NCI-H187 treated with DMSO at 0.1 percent for 48 hours (cell line): ENCODE measurements around the gene PPP1R14D.

ENCODE experiments used
- DNase-seq: peaks from one replicate; lab custom pipeline; 2025; lab: John Stamatoyannopoulos, UW

The PPP1R14D gene

GRCh38 chr15:40852529-40852928 lies 24.0 kb upstream of the PPP1R14D start:
- DNase-seq, result no peak

- no peak for DNase-seq
Observed at GRCh38 chr15:40850576-40851112, 22.1 kb upstream of the PPP1R14D start.

DNA sequence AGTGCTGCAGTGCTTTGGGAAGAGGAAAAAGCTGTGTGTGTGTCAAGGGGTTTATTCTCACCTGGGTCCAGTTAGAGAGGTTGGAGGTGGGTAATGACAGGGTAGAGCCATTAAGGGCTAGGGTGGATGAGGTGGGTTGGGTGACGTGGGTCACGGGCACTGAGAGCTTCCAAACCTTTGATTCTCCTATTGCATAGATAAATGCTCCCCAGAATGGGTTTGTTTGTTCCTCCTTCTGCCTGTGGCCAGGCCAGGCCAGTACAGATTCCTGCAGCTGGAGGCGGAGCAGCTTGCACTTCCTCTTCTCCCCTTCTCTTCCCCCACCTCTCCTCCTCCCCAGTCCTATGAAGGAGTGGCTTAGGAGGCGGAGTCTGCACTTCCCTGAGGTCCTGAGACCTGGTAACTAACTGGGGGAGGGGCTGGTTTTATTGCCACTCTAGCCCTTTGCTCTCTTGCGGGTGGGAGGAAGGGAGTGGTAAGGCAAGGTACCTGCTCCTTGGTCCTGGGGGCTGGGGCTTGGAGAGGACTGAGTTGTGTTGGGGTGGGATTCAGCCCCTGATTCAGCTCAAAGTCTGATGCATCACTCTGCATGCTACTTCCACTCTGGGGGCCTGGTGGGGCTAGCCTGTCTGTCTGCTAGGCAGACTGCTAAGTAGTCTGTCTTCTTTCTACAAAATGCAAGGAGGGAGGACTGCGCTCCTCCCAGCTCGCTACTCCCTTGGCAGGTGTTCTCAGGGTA lies 18.9 kb upstream of the PPP1R14D start:
- peak; percentile 34 for DNase-seq

DNA sequence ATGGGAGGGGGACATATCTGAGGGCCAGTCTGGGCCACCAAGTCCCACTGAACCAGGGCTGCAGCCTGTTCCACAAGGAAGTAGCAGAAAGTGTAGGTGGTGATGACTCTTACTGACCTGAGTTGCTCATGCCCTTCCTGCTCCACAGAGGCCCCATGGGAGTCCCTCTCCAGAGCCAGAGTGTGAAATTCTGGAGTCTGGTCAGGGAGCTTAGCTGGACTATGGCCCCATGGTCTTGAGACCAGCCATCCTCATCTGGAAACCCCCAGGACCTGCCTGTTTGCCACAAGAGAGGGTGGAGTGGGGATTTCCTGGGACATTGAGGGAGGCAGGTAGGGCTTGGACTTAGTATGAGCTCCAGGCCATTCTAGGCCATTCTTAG lies 18.3 kb upstream of the PPP1R14D start:
- no peak for DNase-seq

DNA sequence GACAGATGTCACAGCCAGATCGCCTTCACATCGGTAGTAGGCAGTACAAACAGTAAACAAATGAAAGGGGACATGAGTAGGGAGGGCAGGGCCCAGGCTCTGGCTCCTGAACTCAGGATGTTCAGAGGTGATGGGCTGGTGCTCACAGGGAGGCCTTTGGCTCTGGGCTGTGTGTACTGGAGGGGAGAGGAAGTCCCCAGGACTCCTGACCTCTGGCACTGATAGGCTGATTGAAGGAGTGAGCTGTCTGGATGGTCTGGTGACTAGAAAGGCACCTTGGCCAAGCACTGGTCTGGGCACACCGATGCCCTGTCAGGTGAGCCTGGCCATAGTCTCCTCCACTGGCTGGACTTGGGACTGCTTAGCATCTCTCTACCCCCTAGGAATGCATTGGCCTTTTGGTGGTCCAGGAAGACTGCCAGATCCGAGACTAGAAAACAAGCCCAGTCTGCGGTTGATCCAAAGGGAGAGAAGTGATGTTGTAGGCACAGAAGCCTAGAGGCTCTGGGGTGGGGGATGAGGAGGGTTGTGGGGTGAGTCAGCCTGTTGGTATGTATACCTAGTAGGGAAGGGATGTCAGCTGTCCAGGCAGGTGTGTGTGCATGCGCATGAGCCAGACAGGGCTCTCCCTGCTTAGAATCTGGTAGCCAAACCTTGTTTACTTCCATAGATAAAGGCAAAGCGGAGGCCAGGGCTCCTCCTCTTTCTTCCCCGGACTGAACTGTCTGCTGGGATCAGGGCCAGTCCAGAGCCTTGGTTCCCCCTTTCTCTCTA lies 17.2 kb upstream of the PPP1R14D start:
- DNase-seq, result no peak

- DNase-seq, result no peak
Observed at GRCh38 chr15:40845036-40845435, 16.5 kb upstream of the PPP1R14D start.

GRCh38 chr15:40844696-40845030 lies 16.2 kb upstream of the PPP1R14D start:
- no peak for DNase-seq

- DNase-seq, result no peak
Observed at GRCh38 chr15:40843885-40844695, 15.6 kb upstream of the PPP1R14D start, which contains the start of gene SPINT1. Gene SPINT1, plus strand, starts transcription at chr15:40844048. Its CDS starts 507 bp downstream, at chr15:40844555.

GRCh38 chr15:40843261-40843884 lies 14.9 kb upstream of the PPP1R14D start:
- DNase-seq, result no peak

DNA sequence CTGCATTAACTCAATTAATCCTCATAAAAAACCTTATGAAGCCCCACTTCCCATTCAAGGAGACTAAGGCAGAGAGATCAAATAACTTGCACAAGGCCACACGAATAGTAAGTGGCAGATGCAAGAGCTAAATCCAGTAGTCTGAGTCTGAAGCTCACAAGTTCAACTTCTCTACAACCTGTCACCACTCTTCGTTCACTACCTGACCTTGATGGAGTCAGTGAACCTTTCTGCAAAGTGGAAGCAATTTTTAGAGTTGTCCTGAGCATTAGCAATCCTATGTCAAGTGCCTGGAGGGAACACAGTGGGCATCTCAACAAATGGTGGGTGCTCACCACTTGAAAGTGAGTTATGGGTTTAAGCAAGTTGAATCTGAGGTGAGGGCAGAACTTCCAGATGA lies 13.2 kb upstream of the PPP1R14D start:
- DNase-seq, result no peak

DNA sequence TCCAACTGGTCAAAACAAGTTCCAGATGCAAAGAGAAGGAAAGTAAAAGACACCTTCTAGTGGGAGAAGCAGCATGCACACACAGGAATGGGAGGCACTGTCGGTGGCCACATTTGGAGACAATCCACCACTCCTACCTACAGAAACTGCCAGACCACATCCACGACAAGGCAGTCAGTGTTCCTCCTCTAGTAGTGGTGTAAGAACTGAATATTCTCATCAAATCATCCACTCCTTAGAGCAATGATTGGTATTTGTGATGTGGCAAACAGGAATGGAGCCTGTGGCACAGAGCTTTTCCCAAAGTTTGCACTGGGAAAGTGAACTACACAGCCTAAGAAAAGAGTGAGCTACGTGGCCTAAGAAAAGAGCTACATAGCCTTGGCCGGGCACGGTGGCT lies 10.2 kb upstream of the PPP1R14D start:
- no peak for DNase-seq

DNA sequence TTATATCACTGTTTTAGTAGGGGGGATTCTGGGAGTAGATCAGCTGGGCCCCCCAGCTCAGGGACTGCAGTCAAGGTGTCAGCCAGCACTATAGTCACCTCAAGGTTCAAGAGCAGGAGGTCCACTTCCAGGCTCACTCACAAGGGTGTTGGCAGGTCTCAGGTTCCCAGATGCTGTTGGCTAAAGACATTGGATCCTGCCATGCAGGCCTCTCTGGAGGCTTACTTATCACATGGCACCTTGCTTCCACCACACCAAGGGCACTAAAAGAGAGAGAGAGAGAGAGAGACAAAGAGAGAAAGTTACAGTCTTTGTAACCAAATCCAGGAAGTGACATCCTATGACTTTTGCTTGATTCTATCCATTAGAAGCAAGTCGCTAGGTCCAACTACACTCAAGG lies 7.5 kb upstream of the PPP1R14D start:
- no peak for DNase-seq

DNA sequence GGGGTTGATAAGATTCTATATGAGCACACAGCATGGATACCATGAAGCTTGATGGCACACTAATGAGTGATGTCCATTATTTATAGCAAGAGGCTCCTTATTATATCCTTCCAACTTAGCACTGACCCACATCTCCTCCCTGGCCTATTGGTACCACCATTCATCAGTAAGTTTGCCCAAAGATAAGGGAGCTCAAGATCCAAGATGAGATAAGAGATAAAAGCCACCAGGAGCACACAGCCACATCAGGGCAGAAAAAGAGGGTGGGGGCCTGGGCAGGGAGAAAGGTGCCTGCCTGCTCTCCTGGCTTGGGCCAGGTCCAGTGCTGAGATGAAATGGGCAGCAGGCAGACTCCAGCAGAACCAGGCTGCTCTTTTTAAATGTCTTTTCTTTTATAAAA lies 4.4 kb upstream of the PPP1R14D start:
- DNase-seq, result no peak

DNA sequence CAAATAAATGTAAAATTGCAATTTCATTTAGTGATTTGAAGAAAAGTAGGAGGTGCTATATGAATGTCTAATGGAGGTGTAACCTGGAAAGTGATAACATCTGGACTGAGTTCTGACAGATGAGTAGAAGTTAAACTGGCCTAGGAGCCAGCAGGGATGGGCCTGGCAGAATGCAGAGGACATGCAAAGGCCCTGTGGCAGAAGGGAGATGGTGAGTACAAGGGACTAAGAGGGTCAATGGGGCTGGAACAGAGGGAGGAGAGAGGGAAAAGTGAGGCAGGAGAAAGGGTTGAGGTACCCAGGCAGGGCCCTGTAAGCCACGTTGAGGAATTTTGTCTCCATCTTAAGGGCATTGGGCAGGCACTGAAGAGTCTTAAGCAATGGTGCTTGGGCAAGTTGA lies 3.4 kb upstream of the PPP1R14D start:
- DNase-seq, result no peak

DNA sequence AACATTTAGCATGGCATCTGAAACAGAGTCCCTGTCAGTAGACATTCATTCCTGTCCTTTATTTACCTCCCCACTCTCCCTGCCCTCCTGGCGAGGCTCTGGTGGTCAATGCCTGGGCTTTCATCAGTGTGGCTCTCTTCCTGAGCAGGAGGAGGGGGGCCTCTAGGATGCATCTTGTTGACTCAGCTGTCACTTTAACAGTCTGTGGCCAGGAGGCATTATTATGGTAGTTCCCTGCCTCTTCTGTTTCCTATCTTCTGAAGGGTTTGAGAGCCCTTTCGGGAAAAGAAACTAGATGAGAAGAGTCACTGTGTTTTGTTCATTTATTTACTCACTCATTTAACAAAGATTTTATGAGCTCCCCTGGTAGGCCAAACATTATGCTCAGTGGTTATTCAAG lies 2.4 kb upstream of the PPP1R14D start:
- DNase-seq, result peak; percentile 70

DNA sequence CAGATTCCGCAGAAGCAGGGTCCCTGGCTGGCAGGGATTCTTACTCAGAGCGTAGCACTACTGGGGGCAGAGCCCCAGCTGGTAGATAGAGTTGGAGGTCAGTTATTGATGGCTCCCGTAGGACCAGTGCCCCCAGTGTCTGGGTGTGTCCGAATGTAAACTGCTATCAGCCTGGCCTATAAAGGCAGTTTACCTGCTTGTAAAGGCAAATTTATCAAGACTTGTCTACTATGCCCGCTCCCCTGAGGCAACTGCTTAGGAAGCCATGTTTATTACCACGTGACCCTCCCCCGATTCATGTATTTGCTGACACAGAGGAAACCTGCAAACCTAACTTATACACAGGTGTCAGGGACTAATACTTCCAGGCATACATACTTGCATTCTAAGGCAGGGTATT lies 607 bp upstream of the PPP1R14D start:
- no peak for DNase-seq

- DNase-seq, result no peak
Observed at GRCh38 chr15:40826423-40827075, 2.0 kb downstream of the PPP1R14D start.

- no peak for DNase-seq
Observed at GRCh38 chr15:40825661-40826422, 2.7 kb downstream of the PPP1R14D start.

- DNase-seq, result no peak
Observed at GRCh38 chr15:40823572-40824343, 4.8 kb downstream of the PPP1R14D start.

GRCh38 chr15:40821195-40821594 lies 7.3 kb downstream of the PPP1R14D start:
- DNase-seq, result no peak
